HEK293 (cell line): Measurements from ENCODE around the gene RARRES2.

Experiments
- TF ChIP-seq, protein P1 (sequence below): fragments of 450-650 bp; formaldehyde crosslinking; IDR thresholded peaks from 2 replicates; pipeline ENCODE4 v1.5.1; 2016; ENCODE audit warnings: missing biosample characterization, missing genetic modification characterization, low read depth
- TF ChIP-seq, protein P2 (sequence below): fragments of 450-650 bp; formaldehyde crosslinking; IDR thresholded peaks from 2 replicates; pipeline ENCODE4 v1.5.1; 2016; ENCODE audit warnings: missing biosample characterization, missing genetic modification characterization

DNA sequence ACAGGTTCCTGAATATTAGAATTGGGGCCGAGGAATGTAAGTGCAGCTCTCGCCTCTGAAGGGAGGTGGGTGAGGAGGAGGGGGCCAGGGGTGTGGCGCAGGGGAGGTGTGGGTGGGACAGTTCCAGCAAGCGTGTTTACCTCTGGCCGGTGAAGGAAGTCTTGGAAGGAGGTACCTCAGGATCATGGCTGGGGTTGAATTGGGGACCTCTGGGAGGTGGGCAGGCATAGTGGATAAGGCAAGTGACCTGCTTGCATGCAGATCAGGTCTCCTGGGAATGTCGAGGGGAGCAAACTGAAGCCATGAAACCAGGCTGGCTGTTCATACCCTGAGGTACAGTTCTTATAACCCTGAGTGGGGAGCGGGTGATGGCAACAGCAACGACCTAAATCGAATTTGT is 39.7 kb upstream of the RARRES2 start:
- TF ChIP-seq, protein P1, sequence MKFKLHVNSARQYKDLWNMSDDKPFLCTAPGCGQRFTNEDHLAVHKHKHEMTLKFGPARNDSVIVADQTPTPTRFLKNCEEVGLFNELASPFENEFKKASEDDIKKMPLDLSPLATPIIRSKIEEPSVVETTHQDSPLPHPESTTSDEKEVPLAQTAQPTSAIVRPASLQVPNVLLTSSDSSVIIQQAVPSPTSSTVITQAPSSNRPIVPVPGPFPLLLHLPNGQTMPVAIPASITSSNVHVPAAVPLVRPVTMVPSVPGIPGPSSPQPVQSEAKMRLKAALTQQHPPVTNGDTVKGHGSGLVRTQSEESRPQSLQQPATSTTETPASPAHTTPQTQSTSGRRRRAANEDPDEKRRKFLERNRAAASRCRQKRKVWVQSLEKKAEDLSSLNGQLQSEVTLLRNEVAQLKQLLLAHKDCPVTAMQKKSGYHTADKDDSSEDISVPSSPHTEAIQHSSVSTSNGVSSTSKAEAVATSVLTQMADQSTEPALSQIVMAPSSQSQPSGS (tag by site-specific recombination) = no peak
- TF ChIP-seq, protein P2, sequence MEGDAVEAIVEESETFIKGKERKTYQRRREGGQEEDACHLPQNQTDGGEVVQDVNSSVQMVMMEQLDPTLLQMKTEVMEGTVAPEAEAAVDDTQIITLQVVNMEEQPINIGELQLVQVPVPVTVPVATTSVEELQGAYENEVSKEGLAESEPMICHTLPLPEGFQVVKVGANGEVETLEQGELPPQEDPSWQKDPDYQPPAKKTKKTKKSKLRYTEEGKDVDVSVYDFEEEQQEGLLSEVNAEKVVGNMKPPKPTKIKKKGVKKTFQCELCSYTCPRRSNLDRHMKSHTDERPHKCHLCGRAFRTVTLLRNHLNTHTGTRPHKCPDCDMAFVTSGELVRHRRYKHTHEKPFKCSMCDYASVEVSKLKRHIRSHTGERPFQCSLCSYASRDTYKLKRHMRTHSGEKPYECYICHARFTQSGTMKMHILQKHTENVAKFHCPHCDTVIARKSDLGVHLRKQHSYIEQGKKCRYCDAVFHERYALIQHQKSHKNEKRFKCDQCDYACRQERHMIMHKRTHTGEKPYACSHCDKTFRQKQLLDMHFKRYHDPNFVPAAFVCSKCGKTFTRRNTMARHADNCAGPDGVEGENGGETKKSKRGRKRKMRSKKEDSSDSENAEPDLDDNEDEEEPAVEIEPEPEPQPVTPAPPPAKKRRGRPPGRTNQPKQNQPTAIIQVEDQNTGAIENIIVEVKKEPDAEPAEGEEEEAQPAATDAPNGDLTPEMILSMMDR (tag by site-specific recombination) = no peak
